ENCODE results near the gene TYW3.

The TYW3 gene

DNA sequence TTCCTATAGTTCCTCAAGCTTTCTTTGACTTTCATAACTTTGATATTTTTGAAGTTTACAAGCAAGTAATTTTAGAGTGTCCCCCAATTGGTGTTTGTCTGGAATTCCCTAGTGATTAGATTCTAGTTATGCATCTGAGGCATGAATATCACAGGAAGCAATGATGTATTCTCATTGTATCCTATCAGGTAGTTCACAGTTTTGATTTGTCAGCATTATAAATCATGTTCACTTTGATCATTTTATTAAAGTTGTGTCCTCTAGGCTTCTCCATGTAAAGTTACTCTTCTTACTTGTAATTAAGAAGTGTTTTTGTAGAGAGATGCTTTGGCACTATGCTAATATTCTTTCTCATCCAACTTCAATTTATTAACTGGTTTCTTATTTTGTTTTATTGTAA, 53.0 kb downstream of the TYW3 start:
- no peak for TF ChIP-seq CTCF (conservative IDR thresholded peaks at IDR 0.05; ENCODE audit: control insufficient read depth, insufficient read depth, low read depth, low read length)
- no peak for DNase-seq (ENCODE audit: low read depth)
- no peak overlapping the region for H3K4me3 ChIP-seq (ENCODE audit: control insufficient read depth, low read depth, low read length)

DNA sequence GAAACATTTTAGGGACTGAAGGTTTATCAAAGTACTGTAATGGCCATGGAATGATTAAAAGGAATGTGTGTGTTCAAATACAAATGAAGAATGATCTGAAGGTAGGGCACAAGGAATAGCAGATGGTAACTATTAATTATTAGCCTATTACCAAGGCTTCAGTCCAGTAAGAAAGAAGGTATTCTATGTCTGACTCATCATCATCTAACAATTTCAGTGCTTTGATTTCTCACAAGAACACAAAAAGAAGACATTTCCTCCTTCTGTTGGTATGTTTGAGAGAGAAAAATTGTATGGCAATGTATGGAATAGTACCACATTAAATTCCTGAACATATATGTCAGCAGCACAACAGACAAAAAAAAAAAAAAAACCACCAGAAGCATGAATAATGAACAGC, 57.5 kb downstream of the TYW3 start:
- TF ChIP-seq CTCF (conservative IDR thresholded peaks at IDR 0.05; ENCODE audit: control insufficient read depth, insufficient read depth, low read depth, low read length): no peak
- no peak for DNase-seq (ENCODE audit: low read depth)
- H3K4me3 ChIP-seq (ENCODE audit: control insufficient read depth, low read depth, low read length): no peak overlapping the region

GRCh38 chr1:74791491-74791890, 58.5 kb downstream of the TYW3 start:
- H3K4me3 ChIP-seq (ENCODE audit: control insufficient read depth, low read depth, low read length): no peak overlapping the region
- no peak for DNase-seq (ENCODE audit: low read depth)
- TF ChIP-seq CTCF (conservative IDR thresholded peaks at IDR 0.05; ENCODE audit: control insufficient read depth, insufficient read depth, low read depth, low read length): no peak

DNA sequence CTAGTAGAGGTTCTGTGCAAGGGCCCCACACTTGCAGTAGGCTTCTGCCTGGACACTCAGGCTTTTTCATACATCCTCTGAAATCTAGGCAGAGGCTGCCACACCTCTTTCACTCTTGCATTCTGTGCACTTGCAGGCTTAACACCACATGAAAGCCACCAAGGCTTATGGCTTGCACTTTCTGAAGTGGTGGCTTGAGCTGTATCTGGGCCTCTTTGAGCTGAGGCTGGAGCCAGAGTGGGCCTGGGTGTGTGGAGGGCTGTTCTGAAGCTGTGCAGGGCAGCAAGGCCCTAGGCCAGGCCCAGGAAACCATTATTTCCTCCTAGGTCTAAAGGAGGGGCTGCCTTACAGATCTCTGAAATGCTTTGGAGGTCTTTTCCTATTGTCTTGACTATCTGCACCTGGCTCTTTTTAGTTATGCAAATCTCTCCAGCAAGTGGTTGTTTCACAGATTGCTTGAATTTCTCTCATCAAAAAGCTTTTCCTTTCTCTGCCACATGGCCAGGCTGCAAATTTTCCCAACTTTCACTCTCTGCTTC, 66.2 kb downstream of the TYW3 start:
- no peak for DNase-seq (ENCODE audit: low read depth)
- no peak overlapping the region for H3K4me3 ChIP-seq (ENCODE audit: control insufficient read depth, low read depth, low read length)
- TF ChIP-seq CTCF (conservative IDR thresholded peaks at IDR 0.05; ENCODE audit: control insufficient read depth, insufficient read depth, low read depth, low read length): no peak

- no peak for TF ChIP-seq CTCF (conservative IDR thresholded peaks at IDR 0.05; ENCODE audit: control insufficient read depth, insufficient read depth, low read depth, low read length)
- H3K4me3 ChIP-seq (ENCODE audit: control insufficient read depth, low read depth, low read length): no peak overlapping the region
- DNase-seq (ENCODE audit: low read depth): no peak
Measured at GRCh38 chr1:74811436-74812179, 78.7 kb downstream of the TYW3 start.

GRCh38 chr1:74812180-74812541, 79.2 kb downstream of the TYW3 start:
- no peak for DNase-seq (ENCODE audit: low read depth)
- no peak for TF ChIP-seq CTCF (conservative IDR thresholded peaks at IDR 0.05; ENCODE audit: control insufficient read depth, insufficient read depth, low read depth, low read length)
- no peak overlapping the region for H3K4me3 ChIP-seq (ENCODE audit: control insufficient read depth, low read depth, low read length)
